ENCODE measurements around the gene UBR4.

Gene UBR4

GRCh38 chr1:19035377-19036040, 174.6 kb downstream of the UBR4 start:
- no peaks in the 10 kb centered on the region for H3K36me3 ChIP-seq (ENCODE audit: control insufficient read depth, insufficient read depth, low read length, severe bottlenecking)
- no peak overlapping the region for H3K4me3 ChIP-seq (ENCODE audit: low read length)
- H3K9me3 ChIP-seq (ENCODE audit: control insufficient read depth, low read length): no peaks in the 10 kb centered on the region
- H3K27me3 ChIP-seq (replicated peaks; ENCODE audit: control insufficient read depth, insufficient read depth, low read length): peaks cover 53% of the 10 kb centered on the region
- H3K4me1 ChIP-seq (ENCODE audit: control insufficient read depth, insufficient read depth, low read length): no peaks in the 10 kb centered on the region
- no peak overlapping the region for H3K9ac ChIP-seq (ENCODE audit: low read length)
- no peak for DNase-seq (ENCODE audit: low read depth)

GRCh38 chr1:19034721-19035120, 175.3 kb downstream of the UBR4 start:
- no peaks in the 10 kb centered on the region for H3K9me3 ChIP-seq (ENCODE audit: control insufficient read depth, low read length)
- DNase-seq (ENCODE audit: low read depth): no peak
- H3K4me3 ChIP-seq (ENCODE audit: low read length): no peak overlapping the region
- no peaks in the 10 kb centered on the region for H3K4me1 ChIP-seq (ENCODE audit: control insufficient read depth, insufficient read depth, low read length)
- peaks cover 46% of the 10 kb centered on the region for H3K27me3 ChIP-seq (replicated peaks; ENCODE audit: control insufficient read depth, insufficient read depth, low read length)
- no peaks in the 10 kb centered on the region for H3K36me3 ChIP-seq (ENCODE audit: control insufficient read depth, insufficient read depth, low read length, severe bottlenecking)
- H3K9ac ChIP-seq (ENCODE audit: low read length): no peak overlapping the region

- Histone ChIP-seq H3K9ac (ENCODE audit: low read length) (no peak overlapping the region), H3K9me3 (ENCODE audit: control insufficient read depth, low read length) (no peaks in the 10 kb centered on the region), H3K4me1 (ENCODE audit: control insufficient read depth, insufficient read depth, low read length) (no peaks in the 10 kb centered on the region), H3K36me3 (ENCODE audit: control insufficient read depth, insufficient read depth, low read length, severe bottlenecking) (no peaks in the 10 kb centered on the region), H3K4me3 (ENCODE audit: low read length) (no peak overlapping the region), H3K27me3 (replicated peaks; ENCODE audit: control insufficient read depth, insufficient read depth, low read length) (peaks cover 46% of the 10 kb centered on the region)
- DNase-seq (ENCODE audit: low read depth): no peak
Observed at GRCh38 chr1:19033926-19034680, 176.0 kb downstream of the UBR4 start.

GRCh38 chr1:19033515-19033839, 176.6 kb downstream of the UBR4 start:
- Histone ChIP-seq H3K4me1 (ENCODE audit: control insufficient read depth, insufficient read depth, low read length) (no peaks in the 10 kb centered on the region), H3K4me3 (ENCODE audit: low read length) (no peak overlapping the region), H3K9me3 (ENCODE audit: control insufficient read depth, low read length) (no peaks in the 10 kb centered on the region), H3K9ac (ENCODE audit: low read length) (no peak overlapping the region), H3K27me3 (replicated peaks; ENCODE audit: control insufficient read depth, insufficient read depth, low read length) (peaks cover 41% of the 10 kb centered on the region), H3K36me3 (ENCODE audit: control insufficient read depth, insufficient read depth, low read length, severe bottlenecking) (no peaks in the 10 kb centered on the region)
- DNase-seq (ENCODE audit: low read depth): no peak

- Histone ChIP-seq H3K4me1 (ENCODE audit: control insufficient read depth, insufficient read depth, low read length) (no peaks in the 10 kb centered on the region), H3K9me3 (ENCODE audit: control insufficient read depth, low read length) (no peaks in the 10 kb centered on the region), H3K27me3 (replicated peaks; ENCODE audit: control insufficient read depth, insufficient read depth, low read length) (peaks cover 41% of the 10 kb centered on the region), H3K9ac (ENCODE audit: low read length) (no peak overlapping the region), H3K4me3 (ENCODE audit: low read length) (no peak overlapping the region), H3K36me3 (ENCODE audit: control insufficient read depth, insufficient read depth, low read length, severe bottlenecking) (no peaks in the 10 kb centered on the region)
- DNase-seq (ENCODE audit: low read depth): no peak
Observed at GRCh38 chr1:19032701-19033514, 177.2 kb downstream of the UBR4 start.

GRCh38 chr1:19032413-19032695, 177.7 kb downstream of the UBR4 start:
- Histone ChIP-seq H3K36me3 (ENCODE audit: control insufficient read depth, insufficient read depth, low read length, severe bottlenecking) (no peaks in the 10 kb centered on the region), H3K27me3 (replicated peaks; ENCODE audit: control insufficient read depth, insufficient read depth, low read length) (peaks cover 37% of the 10 kb centered on the region), H3K9me3 (ENCODE audit: control insufficient read depth, low read length) (no peaks in the 10 kb centered on the region), H3K4me3 (ENCODE audit: low read length) (no peak overlapping the region), H3K4me1 (ENCODE audit: control insufficient read depth, insufficient read depth, low read length) (no peaks in the 10 kb centered on the region), H3K9ac (ENCODE audit: low read length) (no peak overlapping the region)
- DNase-seq (ENCODE audit: low read depth): no peak

- peaks cover 4% of the 10 kb centered on the region for H3K9me3 ChIP-seq (ENCODE audit: control insufficient read depth, low read length)
- H3K27me3 ChIP-seq (replicated peaks; ENCODE audit: control insufficient read depth, insufficient read depth, low read length): peaks cover 12% of the 10 kb centered on the region
- no peak for DNase-seq (ENCODE audit: low read depth)
- H3K9ac ChIP-seq (ENCODE audit: low read length): no peak overlapping the region
- no peak overlapping the region for H3K4me3 ChIP-seq (ENCODE audit: low read length)
- H3K4me1 ChIP-seq (ENCODE audit: control insufficient read depth, insufficient read depth, low read length): no peaks in the 10 kb centered on the region
- no peaks in the 10 kb centered on the region for H3K36me3 ChIP-seq (ENCODE audit: control insufficient read depth, insufficient read depth, low read length, severe bottlenecking)
Observed at GRCh38 chr1:19029191-19030085, 180.6 kb downstream of the UBR4 start.

GRCh38 chr1:19028546-19029129, 181.4 kb downstream of the UBR4 start:
- Histone ChIP-seq H3K9me3 (ENCODE audit: control insufficient read depth, low read length) (peaks cover 4% of the 10 kb centered on the region), H3K9ac (ENCODE audit: low read length) (no peak overlapping the region), H3K4me3 (ENCODE audit: low read length) (no peak overlapping the region), H3K27me3 (replicated peaks; ENCODE audit: control insufficient read depth, insufficient read depth, low read length) (peaks cover 10% of the 10 kb centered on the region), H3K36me3 (ENCODE audit: control insufficient read depth, insufficient read depth, low read length, severe bottlenecking) (no peaks in the 10 kb centered on the region), H3K4me1 (ENCODE audit: control insufficient read depth, insufficient read depth, low read length) (no peaks in the 10 kb centered on the region)
- no peak for DNase-seq (ENCODE audit: low read depth)

- no peak for DNase-seq (ENCODE audit: low read depth)
- Histone ChIP-seq H3K9me3 (ENCODE audit: control insufficient read depth, low read length) (peaks cover 4% of the 10 kb centered on the region), H3K4me3 (ENCODE audit: low read length) (no peak overlapping the region), H3K36me3 (ENCODE audit: control insufficient read depth, insufficient read depth, low read length, severe bottlenecking) (no peaks in the 10 kb centered on the region), H3K27me3 (replicated peaks; ENCODE audit: control insufficient read depth, insufficient read depth, low read length) (peaks cover 6% of the 10 kb centered on the region), H3K4me1 (ENCODE audit: control insufficient read depth, insufficient read depth, low read length) (no peaks in the 10 kb centered on the region), H3K9ac (ENCODE audit: low read length) (no peak overlapping the region)
Observed at GRCh38 chr1:19028110-19028509, 182.0 kb downstream of the UBR4 start.

Measured in adipocyte (in vitro differentiated cells).